ENCODE measurements around the gene COL4A5. TPM values are rescaled to one million over a fixed set of nuclear protein-coding genes. Genes with fewer than 3 reads are reported as not detected.

COL4A5 gene
- total and polyA plus RNA-seq, 2 experiments from 2014 or later: 28.6 to 99.0 TPM

DNA sequence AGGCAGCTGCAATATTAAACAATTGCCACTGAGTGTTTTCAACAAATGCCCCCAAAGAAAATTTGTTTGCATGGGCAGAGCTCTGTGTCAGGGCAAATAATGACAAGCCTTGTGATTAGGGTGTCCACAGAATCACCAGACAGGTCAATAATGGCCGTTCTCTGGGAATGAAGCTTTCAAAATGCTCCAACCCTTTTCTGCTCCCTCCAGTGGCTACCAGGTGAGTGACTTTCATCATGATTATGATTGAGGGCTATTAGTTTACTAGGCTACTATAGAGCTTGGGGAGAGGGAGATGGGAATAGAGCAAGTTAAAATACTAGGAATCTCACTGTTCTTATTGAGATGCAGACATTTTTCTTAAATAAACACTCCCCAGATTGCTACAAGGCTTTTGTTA is 273.2 kb downstream of the COL4A5 start:
- Histone ChIP-seq H3K9me3 (ENCODE audit: low read depth) (peaks cover 5% of the 10 kb centered on the region), H3K4me1 (ENCODE audit: insufficient read depth) (no peaks in the 10 kb centered on the region), H4K20me1 (ENCODE audit: insufficient read depth, poor library complexity, severe bottlenecking) (no peaks in the 10 kb centered on the region), H3K4me2 (no peak overlapping the region), H2AFZ (no peak overlapping the region), H3K9me2 (replicated peaks; ENCODE audit: insufficient read depth) (no peaks in the 10 kb centered on the region), H3K36me3 (replicated peaks; ENCODE audit: insufficient read depth, low read depth) (no peaks in the 10 kb centered on the region), H3K27me3 (no peaks in the 10 kb centered on the region), H3K27ac (no peak overlapping the region), H3K79me2 (no peaks in the 10 kb centered on the region), H3K4me3 (no peak overlapping the region)
- WGBS (ENCODE audit: low lambda C conversion rate, missing lambda C conversion rate): 72% methylated on average over 1 of the region's 1 CpG
- TF ChIP-seq, protein P1, sequence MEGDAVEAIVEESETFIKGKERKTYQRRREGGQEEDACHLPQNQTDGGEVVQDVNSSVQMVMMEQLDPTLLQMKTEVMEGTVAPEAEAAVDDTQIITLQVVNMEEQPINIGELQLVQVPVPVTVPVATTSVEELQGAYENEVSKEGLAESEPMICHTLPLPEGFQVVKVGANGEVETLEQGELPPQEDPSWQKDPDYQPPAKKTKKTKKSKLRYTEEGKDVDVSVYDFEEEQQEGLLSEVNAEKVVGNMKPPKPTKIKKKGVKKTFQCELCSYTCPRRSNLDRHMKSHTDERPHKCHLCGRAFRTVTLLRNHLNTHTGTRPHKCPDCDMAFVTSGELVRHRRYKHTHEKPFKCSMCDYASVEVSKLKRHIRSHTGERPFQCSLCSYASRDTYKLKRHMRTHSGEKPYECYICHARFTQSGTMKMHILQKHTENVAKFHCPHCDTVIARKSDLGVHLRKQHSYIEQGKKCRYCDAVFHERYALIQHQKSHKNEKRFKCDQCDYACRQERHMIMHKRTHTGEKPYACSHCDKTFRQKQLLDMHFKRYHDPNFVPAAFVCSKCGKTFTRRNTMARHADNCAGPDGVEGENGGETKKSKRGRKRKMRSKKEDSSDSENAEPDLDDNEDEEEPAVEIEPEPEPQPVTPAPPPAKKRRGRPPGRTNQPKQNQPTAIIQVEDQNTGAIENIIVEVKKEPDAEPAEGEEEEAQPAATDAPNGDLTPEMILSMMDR (IDR thresholded peaks at IDR 0.05; ENCODE audit: poor library complexity): no peak
- TF ChIP-seq EZH2 (IDR thresholded peaks at IDR 0.05; ENCODE audit: borderline replicate concordance) (no peak), EZH2phosphoT487 (IDR thresholded peaks at IDR 0.05; ENCODE audit: low read depth, severe bottlenecking, unreplicated experiment) (no peak)
- no peak for DNase-seq (ENCODE audit: low spot score)

DNA sequence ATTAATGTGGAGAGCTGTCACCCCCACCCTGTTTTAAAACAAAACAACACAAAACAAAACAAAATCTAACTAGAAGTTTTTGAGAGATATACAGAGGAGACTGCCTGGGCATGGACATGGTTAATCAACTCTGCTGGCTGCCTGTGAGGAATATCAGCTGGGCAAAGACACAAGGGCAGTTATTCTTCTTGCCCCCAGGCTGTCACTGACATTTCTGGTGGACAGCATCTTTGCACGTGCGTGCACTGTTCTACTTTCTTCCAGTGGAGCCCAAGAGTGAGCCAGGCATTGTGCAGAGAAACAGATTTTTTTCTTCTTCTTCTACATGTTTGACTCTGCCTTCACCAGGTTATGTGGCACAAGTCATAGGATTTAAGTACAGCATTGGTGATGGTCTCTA is 282.9 kb downstream of the COL4A5 start:
- no peak for DNase-seq (ENCODE audit: low spot score)
- Histone ChIP-seq H4K20me1 (ENCODE audit: insufficient read depth, poor library complexity, severe bottlenecking) (no peaks in the 10 kb centered on the region), H3K4me3 (no peak overlapping the region), H3K9me3 (ENCODE audit: low read depth) (no peaks in the 10 kb centered on the region), H3K9me2 (replicated peaks; ENCODE audit: insufficient read depth) (no peaks in the 10 kb centered on the region), H3K4me1 (ENCODE audit: insufficient read depth) (no peaks in the 10 kb centered on the region), H3K79me2 (no peaks in the 10 kb centered on the region), H2AFZ (no peak overlapping the region), H3K4me2 (no peak overlapping the region), H3K27me3 (no peaks in the 10 kb centered on the region), H3K36me3 (replicated peaks; ENCODE audit: insufficient read depth, low read depth) (no peaks in the 10 kb centered on the region), H3K27ac (no peak overlapping the region)
- TF ChIP-seq EZH2phosphoT487 (IDR thresholded peaks at IDR 0.05; ENCODE audit: low read depth, severe bottlenecking, unreplicated experiment) (no peak), EZH2 (IDR thresholded peaks at IDR 0.05; ENCODE audit: borderline replicate concordance) (no peak)
- TF ChIP-seq, protein P1 (IDR thresholded peaks at IDR 0.05; ENCODE audit: poor library complexity): no peak
- 61% methylated on average over 2 of the region's 2 CpGs for WGBS (ENCODE audit: low lambda C conversion rate, missing lambda C conversion rate)

- Histone ChIP-seq H3K9me3 (ENCODE audit: low read depth) (no peaks in the 10 kb centered on the region), H2AFZ (no peak overlapping the region), H3K4me2 (no peak overlapping the region), H3K4me3 (no peak overlapping the region), H3K27ac (no peak overlapping the region), H3K4me1 (ENCODE audit: insufficient read depth) (no peaks in the 10 kb centered on the region), H3K79me2 (no peaks in the 10 kb centered on the region), H4K20me1 (ENCODE audit: insufficient read depth, poor library complexity, severe bottlenecking) (no peaks in the 10 kb centered on the region), H3K36me3 (replicated peaks; ENCODE audit: insufficient read depth, low read depth) (no peaks in the 10 kb centered on the region), H3K27me3 (peaks cover 32% of the 10 kb centered on the region), H3K9me2 (replicated peaks; ENCODE audit: insufficient read depth) (no peaks in the 10 kb centered on the region)
- WGBS (ENCODE audit: low lambda C conversion rate, missing lambda C conversion rate): 80% methylated on average over 3 of the region's 3 CpGs
- no peak for DNase-seq (ENCODE audit: low spot score)
- no peak for TF ChIP-seq EZH2 (IDR thresholded peaks at IDR 0.05; ENCODE audit: borderline replicate concordance)
- TF ChIP-seq EZH2phosphoT487 (IDR thresholded peaks at IDR 0.05; ENCODE audit: low read depth, severe bottlenecking, unreplicated experiment): no peak
- TF ChIP-seq, protein P1 (IDR thresholded peaks at IDR 0.05; ENCODE audit: poor library complexity): no peak
These were observed 287.1 kb downstream of the COL4A5 start for GRCh38 chrX:108726748-108727147.

GRCh38 chrX:108731153-108731552 is 291.5 kb downstream of the COL4A5 start:
- Histone ChIP-seq H2AFZ (no peak overlapping the region), H3K36me3 (replicated peaks; ENCODE audit: insufficient read depth, low read depth) (no peaks in the 10 kb centered on the region), H3K9me2 (replicated peaks; ENCODE audit: insufficient read depth) (no peaks in the 10 kb centered on the region), H3K9me3 (ENCODE audit: low read depth) (no peaks in the 10 kb centered on the region), H3K27me3 (peaks cover 60% of the 10 kb centered on the region), H3K79me2 (no peaks in the 10 kb centered on the region), H3K27ac (no peak overlapping the region), H3K4me3 (no peak overlapping the region), H4K20me1 (ENCODE audit: insufficient read depth, poor library complexity, severe bottlenecking) (no peaks in the 10 kb centered on the region), H3K4me1 (ENCODE audit: insufficient read depth) (no peaks in the 10 kb centered on the region), H3K4me2 (no peak overlapping the region)
- TF ChIP-seq EZH2phosphoT487 (IDR thresholded peaks at IDR 0.05; ENCODE audit: low read depth, severe bottlenecking, unreplicated experiment): no peak
- TF ChIP-seq, protein P1 (IDR thresholded peaks at IDR 0.05; ENCODE audit: poor library complexity): no peak
- TF ChIP-seq EZH2 (IDR thresholded peaks at IDR 0.05; ENCODE audit: borderline replicate concordance): no peak
- 22% methylated on average over 2 of the region's 2 CpGs for WGBS (ENCODE audit: low lambda C conversion rate, missing lambda C conversion rate)
- DNase-seq (ENCODE audit: low spot score): no peak
